ENCODE measurements around the gene KIFAP3. TPM values are rescaled to one million over a fixed set of nuclear protein-coding genes. Genes with fewer than 3 reads are reported as not detected.

KIFAP3 gene
- total and polyA plus RNA-seq, 2 donors (not counting 1 experiment from before 2014, with no cell fraction given), result 3.7 to 14.9 TPM

- Histone ChIP-seq H3K9me3 (ENCODE audit: control extremely low read depth in 1 of 3, control insufficient read depth in 2 of 3, insufficient read depth in 1 of 3, low read length in 2 of 3) (no peaks in the 10 kb centered on the region), H2AFZ (ENCODE audit: insufficient read depth, low read depth, low read length, poor library complexity, severe bottlenecking) (no peak overlapping the region), H3K27me3 (replicated peaks in 1 of 4; ENCODE audit: control extremely low read depth in 1 of 4, control insufficient read depth in 3 of 4, insufficient read depth in 4 of 4, low read length in 3 of 4) (no peaks in the 10 kb centered on the region), H3K36me3 (replicated peaks in 1 of 2; ENCODE audit: control extremely low read depth in 1 of 2, control insufficient read depth in 1 of 2, extremely low read depth in 1 of 2, insufficient read depth in 2 of 2, low read length in 1 of 2) (no peaks in the 10 kb centered on the region), H3K9ac (ENCODE audit: low read length) (no peak overlapping the region), H3K4me3 (ENCODE audit: control extremely low read depth in 1 of 5, extremely low read depth in 1 of 5, insufficient read depth in 1 of 5, low read depth in 2 of 5, low read length in 4 of 5) (no peak overlapping the region), H3K79me2 (ENCODE audit: control insufficient read depth, insufficient read depth, low read length) (no peaks in the 10 kb centered on the region), H3K4me1 (ENCODE audit: control insufficient read depth in 2 of 2, insufficient read depth in 2 of 2, low read length in 2 of 2) (no peaks in the 10 kb centered on the region), H3K4me2 (replicated peaks; ENCODE audit: low read depth, low read length, poor library complexity, severe bottlenecking) (no peak overlapping the region), H4K20me1 (ENCODE audit: control insufficient read depth, insufficient read depth, low read length, poor library complexity, severe bottlenecking) (no peaks in the 10 kb centered on the region), H3K27ac (ENCODE audit: low read length in 2 of 2) (no peak overlapping the region)
- intact Hi-C loops (cut with micrococcal nuclease), result loop anchor here (5.0 kb wide), 1 partner anchor 1378 kb away; the partner anchor contains the start of gene FMO4
- Mint-ChIP-seq H3K4me3 (no peak overlapping the region), H3K9me3 (ENCODE audit: insufficient read depth) (no peaks in the 10 kb centered on the region), H3K27me3 (no peaks in the 10 kb centered on the region), H3K27ac (no peak overlapping the region), H3K4me1 (no peaks in the 10 kb centered on the region)
- DNase-seq, result no peak
- TF ChIP-seq, protein P1, sequence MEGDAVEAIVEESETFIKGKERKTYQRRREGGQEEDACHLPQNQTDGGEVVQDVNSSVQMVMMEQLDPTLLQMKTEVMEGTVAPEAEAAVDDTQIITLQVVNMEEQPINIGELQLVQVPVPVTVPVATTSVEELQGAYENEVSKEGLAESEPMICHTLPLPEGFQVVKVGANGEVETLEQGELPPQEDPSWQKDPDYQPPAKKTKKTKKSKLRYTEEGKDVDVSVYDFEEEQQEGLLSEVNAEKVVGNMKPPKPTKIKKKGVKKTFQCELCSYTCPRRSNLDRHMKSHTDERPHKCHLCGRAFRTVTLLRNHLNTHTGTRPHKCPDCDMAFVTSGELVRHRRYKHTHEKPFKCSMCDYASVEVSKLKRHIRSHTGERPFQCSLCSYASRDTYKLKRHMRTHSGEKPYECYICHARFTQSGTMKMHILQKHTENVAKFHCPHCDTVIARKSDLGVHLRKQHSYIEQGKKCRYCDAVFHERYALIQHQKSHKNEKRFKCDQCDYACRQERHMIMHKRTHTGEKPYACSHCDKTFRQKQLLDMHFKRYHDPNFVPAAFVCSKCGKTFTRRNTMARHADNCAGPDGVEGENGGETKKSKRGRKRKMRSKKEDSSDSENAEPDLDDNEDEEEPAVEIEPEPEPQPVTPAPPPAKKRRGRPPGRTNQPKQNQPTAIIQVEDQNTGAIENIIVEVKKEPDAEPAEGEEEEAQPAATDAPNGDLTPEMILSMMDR (IDR thresholded peaks at IDR 0.05), result no peak
- TF ChIP-seq EZH2 (IDR thresholded peaks at IDR 0.05; ENCODE audit: borderline replicate concordance, insufficient read depth, low read depth, low read length, poor library complexity, severe bottlenecking), result no peak
- POLR2A ChIA-PET, result no interaction called here
- WGBS (ENCODE audit: insufficient coverage), result 72% methylated on average over 2 of the region's 7 CpGs
- ATAC-seq (ENCODE audit: low read depth), result no peak
- CTCF ChIA-PET, result no interaction called here
Observed at GRCh38 chr1:169933984-169934725, 140.3 kb downstream of the KIFAP3 start.

- H3K27ac ChIP-seq (ENCODE audit: low read length in 2 of 2), result no peak overlapping the region
- DNase-seq (no peak), ATAC-seq (ENCODE audit: low read depth) (no peak)
- Mint-ChIP-seq H3K27me3 (no peaks in the 10 kb centered on the region), H3K4me1 (no peaks in the 10 kb centered on the region), H3K27ac (no peak overlapping the region), H3K9me3 (ENCODE audit: insufficient read depth) (no peaks in the 10 kb centered on the region), H3K4me3 (no peak overlapping the region)
- no peak overlapping the region for H2AFZ ChIP-seq (ENCODE audit: insufficient read depth, low read depth, low read length, poor library complexity, severe bottlenecking)
- H3K9me3 ChIP-seq (ENCODE audit: control extremely low read depth in 1 of 3, control insufficient read depth in 2 of 3, insufficient read depth in 1 of 3, low read length in 2 of 3), result no peaks in the 10 kb centered on the region
- TF ChIP-seq, protein P1 (IDR thresholded peaks at IDR 0.05), result no peak
- TF ChIP-seq EZH2 (IDR thresholded peaks at IDR 0.05; ENCODE audit: borderline replicate concordance, insufficient read depth, low read depth, low read length, poor library complexity, severe bottlenecking), result no peak
- CTCF ChIA-PET, result interaction anchor here (0.7 kb wide), 1 partner anchor 584 kb away, joined by 3 read pairs; no protein-coding TSS in a partner anchor
- no CpG with 5 or more reads among the region's 1 CpG for WGBS (ENCODE audit: insufficient coverage)
- H4K20me1 ChIP-seq (ENCODE audit: control insufficient read depth, insufficient read depth, low read length, poor library complexity, severe bottlenecking), result no peaks in the 10 kb centered on the region
- no peaks in the 10 kb centered on the region for H3K79me2 ChIP-seq (ENCODE audit: control insufficient read depth, insufficient read depth, low read length)
- H3K4me1 ChIP-seq (ENCODE audit: control insufficient read depth in 2 of 2, insufficient read depth in 2 of 2, low read length in 2 of 2), result no peaks in the 10 kb centered on the region
- POLR2A ChIA-PET, result no interaction called here
- no peak overlapping the region for H3K9ac ChIP-seq (ENCODE audit: low read length)
- intact Hi-C loops (cut with micrococcal nuclease), result loop anchor here (5.0 kb wide), 1 partner anchor 1380 kb away; the partner anchor contains the start of gene FMO4
- H3K4me2 ChIP-seq (replicated peaks; ENCODE audit: low read depth, low read length, poor library complexity, severe bottlenecking), result no peak overlapping the region
- no peaks in the 10 kb centered on the region for H3K36me3 ChIP-seq (replicated peaks in 1 of 2; ENCODE audit: control extremely low read depth in 1 of 2, control insufficient read depth in 1 of 2, extremely low read depth in 1 of 2, insufficient read depth in 2 of 2, low read length in 1 of 2)
- H3K4me3 ChIP-seq (ENCODE audit: control extremely low read depth in 1 of 5, extremely low read depth in 1 of 5, insufficient read depth in 1 of 5, low read depth in 2 of 5, low read length in 4 of 5), result no peak overlapping the region
- H3K27me3 ChIP-seq (replicated peaks in 1 of 4; ENCODE audit: control extremely low read depth in 1 of 4, control insufficient read depth in 3 of 4, insufficient read depth in 4 of 4, low read length in 3 of 4), result no peaks in the 10 kb centered on the region
Observed at GRCh38 chr1:169931795-169932231, 142.7 kb downstream of the KIFAP3 start.
